B cell (primary cell): Measurements from ENCODE around the gene DKKL1. TPM values are rescaled to one million over a fixed set of nuclear protein-coding genes. Genes with fewer than 3 reads are reported as not detected.
A peak's percentile ranks its signal among the peaks of the same experiment; 100 is the strongest.

ENCODE experiments used
- ATAC-seq: fragments of 200-7000 bp; cut with Tn5 transposase; one replicate; pipeline ENCODE4 v1.10.0; 2021; ENCODE audit warnings: low read depth, mild to moderate bottlenecking, moderate number of reproducible peaks, moderate library complexity
- CTCF ChIA-PET: fragments of 350-600 bp; sonication (Branson Sonifier 250); formaldehyde crosslinking; loops from one replicate; lab custom pipeline; 2021; ENCODE audit warnings: antibody characterized with exemption, inconsistent platforms; lab: Charles Lee
- POLR2A ChIA-PET: fragments of 350-600 bp; sonication (Branson Sonifier 250); formaldehyde crosslinking; loops from one replicate; lab custom pipeline; 2021; ENCODE audit warnings: antibody characterized with exemption; lab: Charles Lee
- DNase-seq: peaks from one replicate; pipeline ENCODE4 v3.0.0; 2013
- H2AFZ ChIP-seq: 2 replicates; pipeline ENCODE4 v1.6.1; 2012; ENCODE audit warnings: mild to moderate bottlenecking, low read depth, low read length; ENCODE audit not compliant: insufficient read depth, poor library complexity, severe bottlenecking
- H3K27ac ChIP-seq, 2 donors: 1 replicate in 1 of 2; 2 replicates in 1 of 2; pipeline ENCODE4 v1.5.1; 2012 to 2013; ENCODE audit warnings: low read length in 2 of 2, mild to moderate bottlenecking in 2 of 2, moderate library complexity in 1 of 2
- H3K27me3 ChIP-seq, 4 experiments: fragments of 200-600 bp in 1 of 4; sonication (generic) in 1 of 4; replicated peaks in 1 of 4; 1 replicate in 2 of 4; 2 replicates in 2 of 4; pipeline versions ENCODE4 v1.6.1 to v1.7.0; 2013 to 2016; ENCODE audit warnings: low read length in 3 of 4, mild to moderate bottlenecking in 2 of 4, mixed read lengths in 1 of 4, moderate library complexity in 1 of 4; ENCODE audit not compliant: insufficient read depth in 4 of 4, control insufficient read depth in 3 of 4; ENCODE audit errors: control extremely low read depth in 1 of 4
- H3K36me3 ChIP-seq, 2 experiments: replicated peaks in 1 of 2; 1 replicate in 1 of 2; 2 replicates in 1 of 2; pipeline versions ENCODE4 v1.6.1 to v1.7.1; 2013; ENCODE audit warnings: low read length in 1 of 2; ENCODE audit not compliant: insufficient read depth in 2 of 2, control insufficient read depth in 1 of 2; ENCODE audit errors: control extremely low read depth in 1 of 2, extremely low read depth in 1 of 2
- H3K4me1 ChIP-seq, 2 donors: fragments of 200-600 bp in 1 of 2; sonication (generic) in 1 of 2; 1 replicate in 1 of 2; 2 replicates in 1 of 2; pipeline versions ENCODE4 v1.5.1 to v1.6.1; 2013 to 2017; ENCODE audit warnings: low read length in 2 of 2; ENCODE audit not compliant: control insufficient read depth in 2 of 2, insufficient read depth in 2 of 2
- H3K4me2 ChIP-seq: replicated peaks from 2 replicates; pipeline ENCODE3; 2012; ENCODE audit warnings: mild to moderate bottlenecking, low read depth, low read length; ENCODE audit not compliant: poor library complexity, severe bottlenecking
- H3K4me3 ChIP-seq, 5 experiments: fragments of 200-600 bp in 1 of 5; sonication (generic) in 1 of 5; 1 replicate in 3 of 5; 2 replicates in 2 of 5; pipeline versions ENCODE4 v1.5.1 to v1.7.0; 2011 to 2016; ENCODE audit warnings: low read length in 4 of 5, mild to moderate bottlenecking in 4 of 5, low read depth in 2 of 5, control low read depth in 1 of 5, moderate library complexity in 1 of 5; ENCODE audit not compliant: insufficient read depth in 1 of 5; ENCODE audit errors: control extremely low read depth in 1 of 5, extremely low read depth in 1 of 5
- H3K79me2 ChIP-seq: fragments of 200-600 bp; sonication (generic); one replicate; pipeline ENCODE4 v1.6.0; 2016; ENCODE audit warnings: low read length; ENCODE audit not compliant: control insufficient read depth, insufficient read depth
- H3K9ac ChIP-seq: fragments of 200-600 bp; sonication (generic); 2 replicates; pipeline ENCODE4 v1.6.1; 2017; ENCODE audit warnings: mild to moderate bottlenecking, low read length, moderate library complexity
- H3K9me3 ChIP-seq, 3 donors: one replicate each; pipeline versions ENCODE4 v1.6.1 to v1.7.1; 2013; ENCODE audit warnings: low read length in 2 of 3; ENCODE audit not compliant: control insufficient read depth in 2 of 3, insufficient read depth in 1 of 3; ENCODE audit errors: control extremely low read depth in 1 of 3
- H4K20me1 ChIP-seq: 2 replicates; pipeline ENCODE4 v1.6.0; 2012; ENCODE audit warnings: mild to moderate bottlenecking, low read length; ENCODE audit not compliant: insufficient read depth, control insufficient read depth, poor library complexity, severe bottlenecking
- H3K27ac Mint-ChIP-seq: one replicate; pipeline ENCODE4 v1.8.0; 2021; ENCODE audit warnings: mixed read lengths
- H3K27me3 Mint-ChIP-seq: one replicate; pipeline ENCODE4 v1.8.0; 2021; ENCODE audit warnings: mixed read lengths
- H3K4me1 Mint-ChIP-seq: one replicate; pipeline ENCODE4 v1.8.0; 2021; ENCODE audit warnings: mixed read lengths
- H3K4me3 Mint-ChIP-seq: one replicate; pipeline ENCODE4 v1.8.0; 2021; ENCODE audit warnings: mixed read lengths
- H3K9me3 Mint-ChIP-seq: one replicate; pipeline ENCODE4 v1.8.0; 2022; ENCODE audit warnings: mixed read lengths; ENCODE audit not compliant: insufficient read depth
- CTCF ChIP-seq: fragments of 200-600 bp; IDR thresholded peaks from one replicate; pipeline ENCODE4 v1.8.0; 2022; ENCODE audit warnings: antibody characterized with exemption, mild to moderate bottlenecking
- EZH2 ChIP-seq: IDR thresholded peaks from 2 replicates; pipeline ENCODE4 v1.6.1; 2012; ENCODE audit warnings: borderline replicate concordance, low read depth, mild to moderate bottlenecking, moderate library complexity, low read length; ENCODE audit not compliant: insufficient read depth, poor library complexity, severe bottlenecking
- WGBS: methylation state at CpG from one replicate; pipeline ENCODE4 v1.1.5; 2013; ENCODE audit warnings: missing lambda C conversion rate; ENCODE audit not compliant: insufficient coverage; 5-methylcytosine and 5-hydroxymethylcytosine counted together
- intact Hi-C: fragments of 100-400 bp; cut with micrococcal nuclease; formaldehyde crosslinking; loops from one replicate; pipeline ENCODE4 v1.10.0; 2022
- polyA plus RNA-seq: library from polyadenylated mRNA; depleted of rRNA; stranded (reverse); fragments of >200 nt; gene quantifications from 2 replicates; pipeline ENCODE4 v1.2.3, GENCODE V29; 2012
- total RNA-seq, 2 donors: library from RNA; stranded (reverse); fragments of 120-200 nt in 1 of 2; gene quantifications; 1 replicate in 1 of 2; 2 replicates in 1 of 2; pipeline versions ENCODE4 v1.2.3 to v1.2.4, GENCODE V29; 2013 to 2022

DKKL1 gene
- total and polyA plus RNA-seq, 2 donors (not counting 1 experiment from before 2014, with no cell fraction given), result 1.2 to 1.6 TPM

DNA sequence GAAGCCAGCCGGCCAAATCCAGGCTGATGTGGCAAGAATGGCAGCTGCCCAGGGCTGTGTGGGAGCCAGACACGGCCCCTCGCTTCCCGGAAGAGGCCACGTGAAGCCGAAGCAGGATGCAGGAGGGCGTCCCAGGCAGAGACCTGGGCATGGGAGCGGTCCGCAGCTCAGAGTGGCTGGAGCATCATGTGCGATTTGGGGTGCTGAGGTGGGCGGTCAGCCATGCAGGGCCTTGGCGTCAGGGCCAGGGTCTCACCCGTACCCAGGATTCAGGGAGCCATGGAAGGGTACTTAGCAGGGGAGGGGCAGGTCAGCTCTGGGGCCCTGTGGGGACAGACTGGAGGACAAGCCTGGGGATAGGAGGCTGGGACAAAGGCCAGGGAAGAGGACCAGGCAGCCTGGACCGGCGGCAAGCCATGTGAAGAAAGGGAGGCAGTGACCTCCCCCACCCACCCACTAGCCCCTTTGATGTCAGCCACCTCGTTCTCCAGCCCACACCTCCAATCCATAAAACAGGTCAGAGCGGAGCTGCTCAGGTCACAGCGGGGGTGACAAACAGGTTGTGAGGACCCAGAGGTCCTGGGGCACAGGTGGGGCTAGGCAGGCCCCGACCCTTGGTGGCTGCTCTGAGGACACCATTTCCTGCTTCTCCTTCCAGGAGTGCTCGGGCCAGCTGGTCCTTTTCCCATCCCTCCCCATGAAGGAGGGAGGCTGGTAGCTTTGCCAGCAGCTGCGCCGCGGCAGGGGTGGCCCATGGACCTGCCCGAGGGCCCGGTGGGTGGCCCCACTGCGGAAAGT, 26.7 kb downstream of the DKKL1 start:
- Mint-ChIP-seq H3K27me3 (no peaks in the 10 kb centered on the region), H3K27ac (peak overlapping the region; percentile 92), H3K4me1 (peaks cover 43% of the 10 kb centered on the region), H3K9me3 (no peaks in the 10 kb centered on the region), H3K4me3 (peak overlapping the region; percentile 61)
- H3K79me2 ChIP-seq, result no peaks in the 10 kb centered on the region
- peak overlapping the region in 2 of 5 experiments; percentile 1 to 32 for H3K4me3 ChIP-seq
- ATAC-seq, result no peak
- H3K4me2 ChIP-seq, result peak overlapping the region; percentile 62
- H3K9me3 ChIP-seq, result peaks cover 0 to 6% (median 0%) of the 10 kb centered on the region in 3 donors
- H4K20me1 ChIP-seq, result no peaks in the 10 kb centered on the region
- peaks cover 21 to 46% of the 10 kb centered on the region in 2 donors for H3K4me1 ChIP-seq
- no peak for TF ChIP-seq CTCF
- no peak for TF ChIP-seq EZH2
- ChIA-PET CTCF (interaction anchor here (0.9 to 5.9 kb wide), 41 partner anchors 9 to 290 kb away, joined by 3 to 54 read pairs (median 7); partner anchors contain the start of genes ALDH16A1, CD37, FLT3LG and GFY), POLR2A (interaction anchor here (0.5 to 2.9 kb wide), 12 partner anchors 28 to 1117 kb away, joined by 3 to 18 read pairs (median 4); partner anchors contain the start of genes CD37, FLT3LG and TEAD2)
- 90% methylated on average over 24 of the region's 26 CpGs for WGBS
- no peaks in the 10 kb centered on the region for H3K36me3 ChIP-seq
- intact Hi-C loops, result loop anchor here (2.0 to 5.0 kb wide), 3 partner anchors 37 to 163 kb away; partner anchors contain the start of genes CD37 and GFY
- H2AFZ ChIP-seq, result peak overlapping the region; percentile 65
- peak; percentile 35 for DNase-seq
- no peaks in the 10 kb centered on the region for H3K27me3 ChIP-seq
- peak overlapping the region; percentile 51 to 65 for H3K27ac ChIP-seq
- H3K9ac ChIP-seq, result peak overlapping the region; percentile 48
